GM12872 (cell line): Measurements from ENCODE around the gene AGAP2.
A peak's percentile ranks its signal among the peaks of the same experiment; 100 is the strongest.

Experiments used
- CTCF ChIP-seq: IDR thresholded peaks from 3 replicates; pipeline ENCODE4 v1.5.1; 2011; ENCODE audit warnings: low read depth, mild to moderate bottlenecking, low read length, moderate library complexity; ENCODE audit not compliant: insufficient read depth

The AGAP2 gene

GRCh38 chr12:57743769-57744168 is 5.2 kb upstream of the AGAP2 start:
- TF ChIP-seq CTCF: no peak

GRCh38 chr12:57741844-57742738 is 3.5 kb upstream of the AGAP2 start:
- peak; percentile 72 for TF ChIP-seq CTCF

- no peak for TF ChIP-seq CTCF
These were observed 2.9 kb upstream of the AGAP2 start for GRCh38 chr12:57741413-57741789.

DNA sequence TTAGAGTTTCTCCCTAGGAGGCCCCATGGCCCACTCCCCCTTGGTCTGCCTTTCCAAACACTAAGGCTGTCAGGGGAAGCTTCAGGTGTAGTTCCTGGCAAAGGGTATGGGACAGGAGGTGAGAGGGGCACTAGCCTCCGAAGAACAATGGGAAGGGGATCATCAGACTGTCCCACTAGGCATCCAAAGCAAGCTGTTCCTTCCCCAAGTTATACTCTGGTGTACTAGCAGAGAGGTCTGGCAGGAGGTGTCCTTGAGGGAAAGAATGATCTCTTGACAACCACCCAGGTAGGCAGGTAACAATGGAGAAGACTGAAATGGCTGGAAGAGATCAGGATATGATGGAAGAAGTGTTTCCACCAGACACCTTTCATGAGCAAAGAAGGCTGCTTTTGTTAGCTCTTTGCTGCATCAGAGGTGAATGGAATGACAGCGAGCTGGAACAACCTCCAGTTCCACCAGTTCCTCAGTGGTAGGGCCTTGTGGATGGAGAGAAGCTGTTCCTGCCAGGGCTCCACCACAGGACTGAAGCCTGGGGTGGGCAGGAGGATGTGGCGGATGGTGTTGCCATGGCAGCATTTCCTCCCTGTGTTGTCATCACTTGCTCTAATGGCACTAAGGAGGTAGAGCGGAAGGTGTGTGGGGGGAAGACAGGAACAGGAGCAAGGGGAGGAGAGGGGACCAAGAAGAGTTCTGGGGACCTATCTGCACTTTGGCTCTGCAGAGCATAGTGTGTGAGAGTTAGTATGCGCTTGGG is 2.3 kb upstream of the AGAP2 start:
- TF ChIP-seq CTCF: no peak

DNA sequence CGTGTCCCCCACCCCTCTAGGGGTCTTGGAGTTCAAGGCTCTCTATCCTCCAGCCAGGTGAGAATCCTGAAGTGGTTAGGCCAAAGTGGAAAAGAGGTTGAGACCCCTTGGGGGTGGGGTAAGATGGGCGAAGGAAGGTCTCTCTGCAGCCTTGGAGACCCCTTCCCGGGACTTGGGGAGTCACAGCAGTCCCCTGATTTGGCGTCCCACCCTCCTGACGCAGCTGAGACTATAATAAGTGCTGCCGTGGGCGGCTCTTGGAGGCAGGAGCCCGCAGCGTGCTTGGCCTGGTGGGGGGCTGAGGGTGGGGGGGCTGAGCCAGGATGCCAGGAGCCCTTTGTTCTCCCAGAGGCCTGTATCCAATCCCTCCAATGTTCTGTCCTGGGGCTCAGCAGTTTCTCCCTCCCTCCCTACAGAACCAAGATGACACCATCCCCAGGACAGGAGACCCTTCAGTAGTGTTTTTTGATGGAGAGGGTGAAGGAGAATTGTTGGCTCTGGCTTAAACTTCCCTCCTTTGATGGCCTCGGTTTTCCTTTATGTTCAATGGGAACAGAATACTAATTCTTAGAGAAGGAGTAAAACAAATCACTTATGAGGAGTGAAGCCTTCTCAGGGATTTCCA is 1.5 kb upstream of the AGAP2 start:
- TF ChIP-seq CTCF: no peak

GRCh38 chr12:57739387-57739786 is 845 bp upstream of the AGAP2 start:
- TF ChIP-seq CTCF: no peak
